Measurements from ENCODE around the gene PRKG1.

PRKG1 gene

GRCh38 chr10:51421853-51422252, 347.6 kb downstream of the PRKG1 start:
- no peak overlapping the region for H3K23ac ChIP-seq (ENCODE audit: low read length)
- no peaks in the 10 kb centered on the region for H3K36me3 ChIP-seq (ENCODE audit: control insufficient read depth, insufficient read depth, low read length)
- H2BK15ac ChIP-seq (replicated peaks; ENCODE audit: low read depth), result no peak overlapping the region
- WGBS (ENCODE audit: extremely low coverage, insufficient coverage, low lambda C conversion rate), result no CpG with 5 or more reads among the region's 1 CpG
- H2BK120ac ChIP-seq (ENCODE audit: low read depth, low read length), result no peak overlapping the region
- no peak overlapping the region for H4K5ac ChIP-seq (ENCODE audit: low read length)
- H4K8ac ChIP-seq (ENCODE audit: low read depth, low read length), result no peak overlapping the region
- H3K18ac ChIP-seq (ENCODE audit: low read length), result no peak overlapping the region
- no peaks in the 10 kb centered on the region for H3K79me2 ChIP-seq (ENCODE audit: control insufficient read depth, insufficient read depth, low read length)
- no peak overlapping the region for H3K56ac ChIP-seq (ENCODE audit: low read length)
- no peak for DNase-seq
- no peak overlapping the region for H3K4me3 ChIP-seq (ENCODE audit: low read length)
- no peaks in the 10 kb centered on the region for H3K4me1 ChIP-seq (ENCODE audit: control insufficient read depth, low read depth, low read length)
- H2BK5ac ChIP-seq (ENCODE audit: low read length), result no peak overlapping the region
- H3K4ac ChIP-seq (ENCODE audit: low read depth, low read length), result no peak overlapping the region
- no peak overlapping the region for H3K9ac ChIP-seq (ENCODE audit: low read length)
- no peak overlapping the region for H3K4me2 ChIP-seq (ENCODE audit: low read length)
- no peak overlapping the region for H3K27ac ChIP-seq (ENCODE audit: low read depth, low read length)
- no peak overlapping the region for H2AK5ac ChIP-seq (ENCODE audit: low read length)
- H3K79me1 ChIP-seq (ENCODE audit: low read length), result no peaks in the 10 kb centered on the region
- no peaks in the 10 kb centered on the region for H3K27me3 ChIP-seq (ENCODE audit: insufficient read depth, low read length, poor library complexity)

DNA sequence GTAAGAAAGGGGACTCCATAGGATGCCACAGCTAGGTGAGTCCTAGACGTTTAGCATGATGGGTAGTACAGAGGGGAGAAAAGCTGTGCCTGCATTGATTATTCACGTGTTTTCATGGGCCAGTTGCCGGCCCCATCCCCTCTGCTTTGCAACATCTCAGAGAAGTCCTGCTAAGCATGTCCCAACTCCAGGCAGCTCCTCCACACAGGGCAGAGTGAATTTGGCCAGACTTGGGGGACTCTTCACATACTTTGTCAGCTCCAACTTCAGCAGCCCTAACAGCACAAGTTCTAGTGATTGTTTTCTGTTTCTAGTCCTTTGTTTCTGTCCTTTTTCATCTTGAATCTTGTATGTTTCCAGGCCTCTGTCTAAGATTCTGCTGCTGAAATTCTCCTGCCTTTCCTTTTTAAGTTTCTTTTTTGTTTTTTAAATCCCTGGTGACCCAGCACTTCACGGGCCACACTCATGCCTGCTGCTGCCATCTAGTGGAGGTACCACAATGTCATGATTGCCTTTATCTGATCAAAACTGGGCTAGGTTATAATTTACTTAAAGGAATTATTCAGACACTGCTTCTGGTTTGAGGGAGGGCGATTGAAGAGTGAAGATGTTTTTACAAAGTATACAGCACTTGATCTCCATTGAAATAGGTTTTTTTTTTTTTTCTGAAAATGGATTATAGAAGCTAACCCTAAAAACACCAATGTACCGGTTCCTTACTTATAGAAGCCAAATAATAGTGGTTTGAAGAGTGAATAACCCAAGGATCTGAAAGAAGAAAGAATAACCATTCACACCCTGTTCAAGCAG, 348.2 kb downstream of the PRKG1 start:
- WGBS (ENCODE audit: extremely low coverage, insufficient coverage, low lambda C conversion rate), result no CpG with 5 or more reads among the region's 6 CpGs
- peak; percentile 63 for DNase-seq
- no peaks in the 10 kb centered on the region for H3K36me3 ChIP-seq (ENCODE audit: control insufficient read depth, insufficient read depth, low read length)

DNA sequence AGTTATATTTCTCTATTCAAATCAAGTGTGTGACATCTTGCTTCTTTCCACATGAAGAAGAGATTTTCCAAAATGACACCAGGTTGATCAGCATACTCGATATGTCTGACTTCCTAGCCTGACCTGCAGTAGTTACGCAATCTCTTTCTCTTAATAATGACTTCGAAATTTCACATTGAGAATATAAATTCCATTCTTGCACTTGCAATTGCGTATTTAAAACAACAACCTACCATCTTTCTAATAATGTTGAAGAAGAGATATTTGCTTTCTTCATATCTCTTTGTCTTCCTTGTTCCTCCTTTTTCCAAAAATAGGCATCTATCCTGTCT, 348.8 kb downstream of the PRKG1 start:
- no peak overlapping the region for H2BK120ac ChIP-seq (ENCODE audit: low read depth, low read length)
- H3K4me3 ChIP-seq (ENCODE audit: low read length), result no peak overlapping the region
- H2BK15ac ChIP-seq (replicated peaks; ENCODE audit: low read depth), result no peak overlapping the region
- no peak overlapping the region for H3K23ac ChIP-seq (ENCODE audit: low read length)
- no peak overlapping the region for H3K4me2 ChIP-seq (ENCODE audit: low read length)
- H4K8ac ChIP-seq (ENCODE audit: low read depth, low read length), result no peak overlapping the region
- no peaks in the 10 kb centered on the region for H3K79me2 ChIP-seq (ENCODE audit: control insufficient read depth, insufficient read depth, low read length)
- no CpG with 5 or more reads among the region's 4 CpGs for WGBS (ENCODE audit: extremely low coverage, insufficient coverage, low lambda C conversion rate)
- H3K79me1 ChIP-seq (ENCODE audit: low read length), result no peaks in the 10 kb centered on the region
- no peak overlapping the region for H3K27ac ChIP-seq (ENCODE audit: low read depth, low read length)
- H3K4ac ChIP-seq (ENCODE audit: low read depth, low read length), result no peak overlapping the region
- H3K36me3 ChIP-seq (ENCODE audit: control insufficient read depth, insufficient read depth, low read length), result no peaks in the 10 kb centered on the region
- H3K27me3 ChIP-seq (ENCODE audit: insufficient read depth, low read length, poor library complexity), result no peaks in the 10 kb centered on the region
- H4K5ac ChIP-seq (ENCODE audit: low read length), result no peak overlapping the region
- DNase-seq, result no peak
- no peak overlapping the region for H3K18ac ChIP-seq (ENCODE audit: low read length)
- no peak overlapping the region for H2BK5ac ChIP-seq (ENCODE audit: low read length)
- no peaks in the 10 kb centered on the region for H3K4me1 ChIP-seq (ENCODE audit: control insufficient read depth, low read depth, low read length)
- H2AK5ac ChIP-seq (ENCODE audit: low read length), result no peak overlapping the region
- H3K56ac ChIP-seq (ENCODE audit: low read length), result no peak overlapping the region
- H3K9ac ChIP-seq (ENCODE audit: low read length), result no peak overlapping the region

More for the DNA sequence above, 348.2 kb downstream of the PRKG1 start:
- Histone ChIP-seq H3K4me2 (ENCODE audit: low read length) (no peak overlapping the region), H3K27me3 (ENCODE audit: insufficient read depth, low read length, poor library complexity) (no peaks in the 10 kb centered on the region), H2BK120ac (ENCODE audit: low read depth, low read length) (no peak overlapping the region), H3K27ac (ENCODE audit: low read depth, low read length) (no peak overlapping the region), H3K4me1 (ENCODE audit: control insufficient read depth, low read depth, low read length) (no peaks in the 10 kb centered on the region), H4K5ac (ENCODE audit: low read length) (no peak overlapping the region), H3K18ac (ENCODE audit: low read length) (no peak overlapping the region), H3K9ac (ENCODE audit: low read length) (no peak overlapping the region), H3K79me1 (ENCODE audit: low read length) (no peaks in the 10 kb centered on the region), H3K56ac (ENCODE audit: low read length) (peak overlapping the region; percentile 0), H3K4me3 (ENCODE audit: low read length) (no peak overlapping the region), H2BK5ac (ENCODE audit: low read length) (no peak overlapping the region), H2BK15ac (replicated peaks; ENCODE audit: low read depth) (no peak overlapping the region), H2AK5ac (ENCODE audit: low read length) (no peak overlapping the region), H3K23ac (ENCODE audit: low read length) (no peak overlapping the region), H3K4ac (ENCODE audit: low read depth, low read length) (no peak overlapping the region), H3K79me2 (ENCODE audit: control insufficient read depth, insufficient read depth, low read length) (no peaks in the 10 kb centered on the region), H4K8ac (ENCODE audit: low read depth, low read length) (no peak overlapping the region)

GRCh38 chr10:51425431-51425830, 351.1 kb downstream of the PRKG1 start:
- no peak overlapping the region for H2BK5ac ChIP-seq (ENCODE audit: low read length)
- no peak overlapping the region for H3K56ac ChIP-seq (ENCODE audit: low read length)
- H3K79me1 ChIP-seq (ENCODE audit: low read length), result no peaks in the 10 kb centered on the region
- H4K5ac ChIP-seq (ENCODE audit: low read length), result no peak overlapping the region
- H2BK15ac ChIP-seq (replicated peaks; ENCODE audit: low read depth), result no peak overlapping the region
- no peak overlapping the region for H3K4ac ChIP-seq (ENCODE audit: low read depth, low read length)
- no peak overlapping the region for H3K18ac ChIP-seq (ENCODE audit: low read length)
- H3K79me2 ChIP-seq (ENCODE audit: control insufficient read depth, insufficient read depth, low read length), result no peaks in the 10 kb centered on the region
- no peaks in the 10 kb centered on the region for H3K27me3 ChIP-seq (ENCODE audit: insufficient read depth, low read length, poor library complexity)
- no peak overlapping the region for H3K4me2 ChIP-seq (ENCODE audit: low read length)
- DNase-seq, result no peak
- H3K27ac ChIP-seq (ENCODE audit: low read depth, low read length), result no peak overlapping the region
- no peak overlapping the region for H2AK5ac ChIP-seq (ENCODE audit: low read length)
- H3K9ac ChIP-seq (ENCODE audit: low read length), result no peak overlapping the region
- H3K4me1 ChIP-seq (ENCODE audit: control insufficient read depth, low read depth, low read length), result no peaks in the 10 kb centered on the region
- WGBS (ENCODE audit: extremely low coverage, insufficient coverage, low lambda C conversion rate), result no CpG with 5 or more reads among the region's 3 CpGs
- H2BK120ac ChIP-seq (ENCODE audit: low read depth, low read length), result no peak overlapping the region
- H3K36me3 ChIP-seq (ENCODE audit: control insufficient read depth, insufficient read depth, low read length), result no peaks in the 10 kb centered on the region
- no peak overlapping the region for H3K4me3 ChIP-seq (ENCODE audit: low read length)
- no peak overlapping the region for H3K23ac ChIP-seq (ENCODE audit: low read length)
- no peak overlapping the region for H4K8ac ChIP-seq (ENCODE audit: low read depth, low read length)

- no peak overlapping the region for H2BK15ac ChIP-seq (replicated peaks; ENCODE audit: low read depth)
- no peak overlapping the region for H2BK120ac ChIP-seq (ENCODE audit: low read depth, low read length)
- H3K23ac ChIP-seq (ENCODE audit: low read length), result no peak overlapping the region
- no peak overlapping the region for H3K27ac ChIP-seq (ENCODE audit: low read depth, low read length)
- H2BK5ac ChIP-seq (ENCODE audit: low read length), result no peak overlapping the region
- WGBS (ENCODE audit: extremely low coverage, insufficient coverage, low lambda C conversion rate), result no CpG with 5 or more reads among the region's 2 CpGs
- no peak for DNase-seq
- H2AK5ac ChIP-seq (ENCODE audit: low read length), result no peak overlapping the region
- H3K27me3 ChIP-seq (ENCODE audit: insufficient read depth, low read length, poor library complexity), result no peaks in the 10 kb centered on the region
- no peak overlapping the region for H3K4me3 ChIP-seq (ENCODE audit: low read length)
- no peaks in the 10 kb centered on the region for H3K79me2 ChIP-seq (ENCODE audit: control insufficient read depth, insufficient read depth, low read length)
- H3K18ac ChIP-seq (ENCODE audit: low read length), result no peak overlapping the region
- H3K79me1 ChIP-seq (ENCODE audit: low read length), result no peaks in the 10 kb centered on the region
- H3K9ac ChIP-seq (ENCODE audit: low read length), result no peak overlapping the region
- no peak overlapping the region for H3K4me2 ChIP-seq (ENCODE audit: low read length)
- no peaks in the 10 kb centered on the region for H3K4me1 ChIP-seq (ENCODE audit: control insufficient read depth, low read depth, low read length)
- no peak overlapping the region for H3K4ac ChIP-seq (ENCODE audit: low read depth, low read length)
- no peaks in the 10 kb centered on the region for H3K36me3 ChIP-seq (ENCODE audit: control insufficient read depth, insufficient read depth, low read length)
- no peak overlapping the region for H3K56ac ChIP-seq (ENCODE audit: low read length)
- H4K8ac ChIP-seq (ENCODE audit: low read depth, low read length), result no peak overlapping the region
- no peak overlapping the region for H4K5ac ChIP-seq (ENCODE audit: low read length)
These were observed 353.5 kb downstream of the PRKG1 start for GRCh38 chr10:51427758-51428157.

GRCh38 chr10:51430506-51430905, 356.2 kb downstream of the PRKG1 start:
- Histone ChIP-seq H2BK120ac (ENCODE audit: low read depth, low read length) (no peak overlapping the region), H3K4ac (ENCODE audit: low read depth, low read length) (no peak overlapping the region), H3K27me3 (ENCODE audit: insufficient read depth, low read length, poor library complexity) (no peaks in the 10 kb centered on the region), H3K27ac (ENCODE audit: low read depth, low read length) (no peak overlapping the region), H3K79me1 (ENCODE audit: low read length) (no peaks in the 10 kb centered on the region), H4K5ac (ENCODE audit: low read length) (no peak overlapping the region), H3K18ac (ENCODE audit: low read length) (no peak overlapping the region), H2BK15ac (replicated peaks; ENCODE audit: low read depth) (no peak overlapping the region), H3K23ac (ENCODE audit: low read length) (no peak overlapping the region), H3K4me2 (ENCODE audit: low read length) (no peak overlapping the region), H2AK5ac (ENCODE audit: low read length) (no peak overlapping the region), H3K79me2 (ENCODE audit: control insufficient read depth, insufficient read depth, low read length) (no peaks in the 10 kb centered on the region), H2BK5ac (ENCODE audit: low read length) (no peak overlapping the region), H3K36me3 (ENCODE audit: control insufficient read depth, insufficient read depth, low read length) (no peaks in the 10 kb centered on the region), H4K8ac (ENCODE audit: low read depth, low read length) (no peak overlapping the region), H3K56ac (ENCODE audit: low read length) (no peak overlapping the region), H3K4me1 (ENCODE audit: control insufficient read depth, low read depth, low read length) (no peaks in the 10 kb centered on the region), H3K4me3 (ENCODE audit: low read length) (no peak overlapping the region), H3K9ac (ENCODE audit: low read length) (no peak overlapping the region)
- no peak for DNase-seq
- no CpG with 5 or more reads among the region's 1 CpG for WGBS (ENCODE audit: extremely low coverage, insufficient coverage, low lambda C conversion rate)
